Measurements from ENCODE around the gene RBM47.

Gene RBM47

GRCh38 chr4:40622913-40623312, 6.8 kb downstream of the RBM47 start:
- DNase-seq = no peak

DNA sequence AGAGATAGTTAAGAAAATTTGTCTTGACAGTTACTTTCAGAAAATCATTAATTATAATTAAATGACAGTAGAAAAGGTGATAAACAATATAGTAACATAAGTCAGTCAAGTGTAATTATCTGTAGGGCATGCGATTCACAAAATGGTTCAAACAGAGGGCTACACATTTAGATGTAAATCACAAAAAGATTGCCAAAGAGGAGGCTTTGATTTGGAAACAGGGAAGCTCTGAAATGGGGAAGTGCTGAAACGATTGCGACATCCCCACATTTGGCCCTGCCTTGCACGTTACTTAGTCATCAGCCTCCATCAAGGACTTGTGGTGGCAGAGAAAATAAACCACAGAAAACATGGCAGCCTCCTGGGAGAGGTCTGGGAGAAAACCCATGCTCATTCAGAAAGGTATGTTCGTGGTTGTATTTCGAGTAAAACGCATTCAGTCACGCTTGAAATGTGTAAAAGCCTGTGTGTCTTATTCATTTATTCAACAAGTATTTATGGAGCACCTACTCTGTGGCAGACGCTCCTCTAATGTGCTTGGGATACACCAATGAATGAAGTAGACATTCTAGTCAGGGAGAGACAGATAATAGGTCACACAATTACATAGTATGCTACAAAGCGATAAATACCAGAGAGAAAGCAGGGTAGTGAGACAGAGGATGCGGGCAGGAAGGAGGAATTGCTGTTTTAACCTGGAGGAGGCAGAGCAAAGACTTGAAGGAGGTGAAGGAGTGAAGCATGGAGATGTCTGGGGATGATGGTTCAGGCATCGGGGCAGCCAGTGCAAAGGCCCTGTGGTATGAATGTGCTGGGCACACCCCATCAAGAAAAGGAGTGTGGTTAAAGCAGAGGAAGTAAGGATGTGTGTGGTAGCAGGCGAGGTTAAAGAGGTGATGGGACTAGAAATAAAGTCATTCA, 7.8 kb downstream of the RBM47 start:
- DNase-seq = no peak

GRCh38 chr4:40621229-40621591, 8.5 kb downstream of the RBM47 start:
- no peak for DNase-seq

DNA sequence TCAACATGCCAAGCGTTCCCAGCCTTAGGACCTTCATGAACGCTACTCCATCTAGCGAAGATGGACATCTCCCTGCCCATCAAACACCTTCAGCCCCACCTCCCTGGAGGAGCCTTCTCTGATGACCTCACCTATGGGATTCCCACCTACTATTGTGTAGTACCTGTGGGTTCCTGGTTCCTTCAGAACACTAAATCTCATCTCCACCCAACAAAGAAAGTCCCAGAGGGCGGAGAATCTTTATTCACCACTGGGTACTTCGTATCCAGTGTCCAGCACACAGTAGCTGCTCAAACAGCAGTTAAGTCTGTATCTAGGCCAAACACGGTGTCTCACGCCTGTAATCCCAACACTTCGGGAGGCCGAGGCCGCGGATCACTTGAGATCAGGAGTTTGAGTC, 10.1 kb downstream of the RBM47 start:
- no peak for DNase-seq

GRCh38 chr4:40617872-40618271, 11.8 kb downstream of the RBM47 start:
- DNase-seq = no peak

- DNase-seq = no peak
These were observed 15.6 kb downstream of the RBM47 start for GRCh38 chr4:40614031-40614430.

DNA sequence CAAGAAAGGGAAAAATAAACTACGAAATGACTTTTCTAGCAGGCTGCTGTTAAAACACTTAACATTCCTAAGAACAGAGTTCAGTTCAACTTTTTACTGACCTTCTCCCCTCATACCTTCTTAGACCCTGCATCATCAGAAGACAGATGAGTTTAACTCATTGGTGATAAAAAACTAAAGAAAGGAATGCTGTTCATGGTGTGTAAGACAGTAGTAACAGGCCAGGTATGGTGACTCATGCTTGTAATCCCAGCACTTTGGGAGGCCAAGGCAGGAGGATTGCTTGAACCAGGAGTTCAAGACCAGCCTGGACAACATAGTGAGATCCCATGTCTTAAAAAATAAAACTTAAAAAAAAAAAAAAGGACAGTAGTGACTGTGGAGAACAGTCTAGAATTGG, 16.2 kb downstream of the RBM47 start:
- no peak for DNase-seq

GRCh38 chr4:40612831-40613230, 16.8 kb downstream of the RBM47 start:
- no peak for DNase-seq

- DNase-seq = no peak
These were observed 17.4 kb downstream of the RBM47 start for GRCh38 chr4:40612283-40612682.

DNA sequence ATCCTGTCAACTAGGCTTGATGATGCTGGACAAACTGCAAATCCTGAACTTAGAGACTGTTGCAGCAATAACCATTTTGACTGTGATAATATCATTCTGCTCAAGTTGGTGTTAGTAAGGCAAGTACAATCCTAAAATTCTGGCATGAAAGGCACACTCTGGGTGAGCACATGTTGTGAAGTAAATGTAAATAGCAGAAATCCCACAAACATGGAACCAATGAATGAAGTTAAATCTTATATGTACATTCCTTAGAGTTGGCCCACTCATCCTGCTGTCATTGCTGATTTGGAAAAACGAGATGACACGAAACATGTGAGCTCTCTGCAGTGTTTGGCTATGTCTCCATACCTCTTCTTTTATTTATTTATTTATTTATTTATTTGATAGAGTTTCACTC, 21.0 kb downstream of the RBM47 start:
- DNase-seq = no peak

DNA sequence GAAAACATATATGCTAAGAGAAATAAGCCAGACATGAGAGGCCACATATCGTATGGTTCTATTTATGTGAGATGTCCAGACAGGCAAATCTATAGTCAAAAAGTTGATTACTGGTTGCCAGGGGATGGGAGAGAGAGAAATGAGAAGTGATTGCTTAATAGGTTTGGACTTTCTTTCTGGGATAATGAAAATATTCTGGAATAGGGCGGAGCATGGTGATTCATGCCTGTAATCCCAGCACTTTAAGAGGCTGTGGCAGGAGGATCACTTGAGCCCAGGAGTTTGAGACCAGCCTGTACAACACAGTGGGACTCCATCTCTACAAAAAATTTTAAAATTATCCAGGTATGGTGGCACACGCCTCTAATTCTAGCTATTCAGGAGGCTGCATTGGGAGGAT, 22.4 kb downstream of the RBM47 start:
- no peak for DNase-seq

DNA sequence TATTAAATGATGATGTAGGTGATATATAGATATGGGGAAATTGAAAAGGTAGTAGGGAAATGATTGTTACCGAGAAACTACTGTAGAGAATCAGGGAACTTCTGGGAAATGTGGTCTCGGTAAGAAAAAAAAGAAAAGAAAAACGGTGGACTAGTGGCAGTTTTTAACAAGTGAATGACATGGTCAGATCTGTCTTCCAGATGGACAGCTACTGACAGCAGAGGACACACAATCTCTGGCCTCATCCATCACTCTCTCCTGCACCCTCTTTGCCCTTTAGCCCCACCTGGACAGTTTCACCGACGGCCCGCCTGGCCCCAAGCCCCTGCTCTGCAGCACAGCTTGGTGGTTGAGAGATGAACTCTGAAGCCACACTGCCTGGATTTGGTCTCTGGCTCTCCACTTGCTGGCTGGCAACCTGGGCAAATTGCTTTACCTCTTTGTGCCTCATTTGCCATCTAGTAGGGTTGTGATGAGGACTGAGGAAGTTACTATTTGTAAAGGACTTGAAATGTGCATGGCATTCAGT, 23.4 kb downstream of the RBM47 start:
- DNase-seq = no peak

DNA sequence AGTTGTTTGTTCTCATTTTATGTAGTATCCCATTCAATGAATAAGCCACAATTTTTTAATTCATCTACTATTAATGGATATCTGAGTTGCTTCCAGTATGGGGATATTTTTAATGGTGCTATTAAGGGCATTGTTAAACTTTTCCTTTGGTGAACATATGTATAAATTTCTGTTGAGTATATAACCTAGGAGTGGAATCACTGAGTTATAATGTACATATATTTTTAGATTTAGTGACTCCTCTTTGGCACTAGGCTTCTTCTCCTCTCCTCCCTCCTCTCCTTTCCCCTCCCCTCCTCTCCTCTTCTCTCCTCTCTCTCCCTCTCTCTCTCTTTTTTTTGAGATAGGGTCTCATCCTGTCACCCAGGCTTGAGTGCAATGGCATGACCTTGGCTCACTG, 26.4 kb downstream of the RBM47 start:
- DNase-seq = no peak

GRCh38 chr4:40601641-40602040, 28.0 kb downstream of the RBM47 start:
- no peak for DNase-seq

DNA sequence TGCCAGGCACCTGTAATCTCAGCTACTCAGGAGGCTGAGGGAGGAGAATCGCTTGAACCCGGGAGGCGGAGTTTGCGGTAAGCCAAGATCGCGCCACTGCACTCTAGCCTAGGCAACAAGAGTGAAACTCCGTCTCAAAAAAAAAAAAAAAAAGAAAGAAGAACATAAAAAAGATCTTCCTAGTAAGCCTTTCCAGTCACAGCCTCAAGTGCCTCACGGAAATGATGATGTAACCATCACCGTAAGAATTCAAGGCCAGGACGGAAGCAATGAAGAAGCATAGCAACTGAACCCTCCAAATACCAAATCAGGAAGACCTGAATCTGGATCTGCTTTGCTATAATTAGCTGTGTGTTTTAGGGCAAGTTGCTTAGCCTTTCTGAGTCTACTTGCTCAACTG, 28.8 kb downstream of the RBM47 start:
- DNase-seq = no peak

DNA sequence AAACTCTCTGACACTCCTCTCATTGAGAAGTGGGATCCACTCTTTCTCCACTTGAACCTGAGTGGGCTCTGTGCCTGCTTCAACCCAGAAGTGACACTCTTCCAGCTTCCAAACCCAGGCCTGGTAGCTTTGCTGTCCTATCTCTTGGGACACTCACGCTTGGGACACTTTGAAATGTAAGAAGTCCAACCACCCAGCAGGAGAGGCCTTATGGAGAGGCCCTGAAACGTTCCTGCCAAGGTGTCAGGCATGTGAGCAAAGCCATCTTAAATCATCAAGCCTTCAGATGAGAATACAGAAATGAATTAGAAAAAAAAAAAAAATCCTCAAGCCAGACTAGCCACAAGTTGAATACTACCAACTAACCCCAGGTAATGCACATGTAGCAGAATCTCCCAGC, 30.2 kb downstream of the RBM47 start:
- no peak for DNase-seq

DNA sequence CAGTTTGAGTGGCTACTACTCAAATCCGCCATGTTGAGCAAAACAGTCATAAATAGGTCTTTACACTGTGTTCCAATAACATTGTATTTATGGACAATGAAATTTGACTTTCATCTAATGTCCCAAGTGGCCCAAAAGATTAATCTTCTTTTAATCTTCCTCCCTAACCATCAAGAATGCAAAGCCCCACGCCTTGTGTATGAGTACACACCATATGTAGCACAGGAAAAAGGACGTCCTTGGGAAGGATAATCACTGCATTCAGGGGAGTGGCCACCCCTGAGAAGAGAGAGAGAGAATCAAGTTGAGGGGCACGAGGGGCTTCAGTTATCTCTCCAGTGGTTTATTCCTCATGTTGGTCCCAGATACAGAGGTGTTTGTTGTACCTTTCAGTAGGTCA, 33.1 kb downstream of the RBM47 start:
- DNase-seq = no peak

GRCh38 chr4:40595981-40596380, 33.7 kb downstream of the RBM47 start:
- DNase-seq = no peak

GRCh38 chr4:40594261-40595178, 35.1 kb downstream of the RBM47 start:
- no peak for DNase-seq

- no peak for DNase-seq
These were observed 37.6 kb downstream of the RBM47 start for GRCh38 chr4:40592034-40592433.

DNA sequence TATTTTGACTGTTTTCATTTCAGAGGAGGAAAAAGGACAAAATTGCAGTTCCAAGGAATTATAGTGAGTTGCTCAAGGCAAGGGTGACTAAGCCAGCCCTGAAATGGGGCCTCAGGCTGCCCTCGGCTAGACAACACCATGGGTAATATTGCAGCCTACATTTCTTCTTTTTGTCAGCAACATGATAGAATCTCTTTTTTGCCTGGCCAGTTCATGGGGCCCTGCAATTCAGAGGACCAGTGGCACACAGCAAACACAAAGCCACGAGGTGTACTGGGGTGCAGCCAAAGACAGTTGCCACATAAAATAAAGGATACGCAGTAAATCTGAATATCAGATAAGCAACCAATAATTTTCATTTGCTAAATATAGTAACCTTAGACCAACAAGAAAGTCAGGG, 41.8 kb downstream of the RBM47 start:
- no peak for DNase-seq

- no peak for DNase-seq
These were observed 42.3 kb downstream of the RBM47 start for GRCh38 chr4:40587351-40587750.

- no peak for DNase-seq
These were observed 42.9 kb downstream of the RBM47 start for GRCh38 chr4:40586729-40587128.

DNA sequence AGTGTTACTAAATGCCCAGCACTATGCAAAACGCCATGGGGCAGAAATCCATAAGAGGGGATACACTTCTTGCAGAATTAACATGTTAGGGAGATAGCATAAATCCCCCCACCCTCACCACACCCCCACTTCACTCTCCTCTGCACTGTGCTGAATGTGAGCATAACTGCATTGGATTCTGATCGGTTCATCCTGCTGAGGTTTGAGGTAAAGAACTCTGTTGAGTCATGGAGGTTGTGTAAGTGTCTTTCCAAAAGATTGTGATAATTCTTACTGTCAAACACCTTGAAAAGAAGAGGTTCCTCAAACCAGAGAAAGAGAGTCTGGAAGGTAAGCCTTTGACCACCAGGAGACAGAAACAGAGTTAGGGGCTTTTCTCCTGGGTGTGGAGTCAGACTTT, 43.6 kb downstream of the RBM47 start:
- DNase-seq = no peak
